Measurements from ENCODE around the gene DMRT1. TPM values are rescaled to one million over a fixed set of nuclear protein-coding genes. Genes with fewer than 3 reads are reported as not detected.

Gene DMRT1
- total RNA-seq, 1 experiment from 2014 or later = not detected

DNA sequence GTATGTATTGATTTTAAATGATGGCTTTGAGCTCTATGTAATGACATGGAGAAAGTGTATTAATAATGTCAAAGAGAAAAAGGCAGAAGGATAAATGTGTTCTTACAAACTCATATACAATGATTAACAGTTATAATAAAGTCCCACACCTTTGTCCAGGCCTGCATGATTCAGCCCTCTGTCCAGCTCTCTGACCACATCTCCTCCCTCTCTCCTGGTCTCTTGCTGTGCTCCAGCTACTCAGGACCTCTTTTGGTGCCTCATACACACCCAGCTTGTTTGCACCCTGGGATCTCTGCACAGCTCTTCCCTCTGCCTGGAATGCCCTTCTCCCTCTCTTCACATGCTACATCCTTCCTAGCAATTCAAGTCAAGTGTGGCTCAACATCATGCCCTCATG lies 37.5 kb upstream of the DMRT1 start:
- Histone ChIP-seq H3K9me3 (ENCODE audit: control insufficient read depth, insufficient read depth, low read depth, low read length) (no peaks in the 10 kb centered on the region), H3K27ac (ENCODE audit: low read length) (no peak overlapping the region), H3K4me1 (ENCODE audit: control insufficient read depth, insufficient read depth, low read length) (no peaks in the 10 kb centered on the region), H3K4me3 (ENCODE audit: low read depth in 2 of 2, low read length in 2 of 2) (no peak overlapping the region), H3K27me3 (ENCODE audit: control insufficient read depth, insufficient read depth, low read length) (no peaks in the 10 kb centered on the region), H3K36me3 (ENCODE audit: control insufficient read depth, insufficient read depth, low read length) (no peaks in the 10 kb centered on the region)
- TF ChIP-seq TCF7L2 (IDR thresholded peaks at IDR 0.05; ENCODE audit: low read depth, low read length) (no peak), CTCF (IDR thresholded peaks at IDR 0.05) (no peak), POLR2AphosphoS5 (IDR thresholded peaks at IDR 0.05; ENCODE audit: low read depth, low read length) (no peak), SIN3A (IDR thresholded peaks at IDR 0.05; ENCODE audit: borderline replicate concordance, insufficient read depth, low read depth, low read length) (no peak)
- TF ChIP-seq, protein P1, sequence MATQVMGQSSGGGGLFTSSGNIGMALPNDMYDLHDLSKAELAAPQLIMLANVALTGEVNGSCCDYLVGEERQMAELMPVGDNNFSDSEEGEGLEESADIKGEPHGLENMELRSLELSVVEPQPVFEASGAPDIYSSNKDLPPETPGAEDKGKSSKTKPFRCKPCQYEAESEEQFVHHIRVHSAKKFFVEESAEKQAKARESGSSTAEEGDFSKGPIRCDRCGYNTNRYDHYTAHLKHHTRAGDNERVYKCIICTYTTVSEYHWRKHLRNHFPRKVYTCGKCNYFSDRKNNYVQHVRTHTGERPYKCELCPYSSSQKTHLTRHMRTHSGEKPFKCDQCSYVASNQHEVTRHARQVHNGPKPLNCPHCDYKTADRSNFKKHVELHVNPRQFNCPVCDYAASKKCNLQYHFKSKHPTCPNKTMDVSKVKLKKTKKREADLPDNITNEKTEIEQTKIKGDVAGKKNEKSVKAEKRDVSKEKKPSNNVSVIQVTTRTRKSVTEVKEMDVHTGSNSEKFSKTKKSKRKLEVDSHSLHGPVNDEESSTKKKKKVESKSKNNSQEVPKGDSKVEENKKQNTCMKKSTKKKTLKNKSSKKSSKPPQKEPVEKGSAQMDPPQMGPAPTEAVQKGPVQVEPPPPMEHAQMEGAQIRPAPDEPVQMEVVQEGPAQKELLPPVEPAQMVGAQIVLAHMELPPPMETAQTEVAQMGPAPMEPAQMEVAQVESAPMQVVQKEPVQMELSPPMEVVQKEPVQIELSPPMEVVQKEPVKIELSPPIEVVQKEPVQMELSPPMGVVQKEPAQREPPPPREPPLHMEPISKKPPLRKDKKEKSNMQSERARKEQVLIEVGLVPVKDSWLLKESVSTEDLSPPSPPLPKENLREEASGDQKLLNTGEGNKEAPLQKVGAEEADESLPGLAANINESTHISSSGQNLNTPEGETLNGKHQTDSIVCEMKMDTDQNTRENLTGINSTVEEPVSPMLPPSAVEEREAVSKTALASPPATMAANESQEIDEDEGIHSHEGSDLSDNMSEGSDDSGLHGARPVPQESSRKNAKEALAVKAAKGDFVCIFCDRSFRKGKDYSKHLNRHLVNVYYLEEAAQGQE (IDR thresholded peaks at IDR 0.05; ENCODE audit: insufficient read depth in 1 of 2, low read depth in 2 of 2, low read length in 1 of 2) = no peak
- ChIA-PET CTCF (interaction anchor here (0.6 kb wide), 1 partner anchor 28 kb away, joined by 3 read pairs; no protein-coding TSS in a partner anchor), POLR2A (no interaction called here)
- BruUV-seq (replicated peaks) = no TSS peak
- ATAC-seq (no peak), DNase-seq (ENCODE audit: low read depth, low spot score) (no peak)
- in situ Hi-C loops (cut with HindIII; ENCODE audit: low pct_unique_long_range_greater_than_20kb, low sequenced_read_pairs) (no loop called here), intact Hi-C loops (cut with micrococcal nuclease; ENCODE audit: unreplicated experiment) (no loop called here)

GRCh38 chr9:805151-805550 lies 36.3 kb upstream of the DMRT1 start:
- CTCF ChIA-PET = no interaction called here
- no peak for TF ChIP-seq CTCF (IDR thresholded peaks at IDR 0.05)
- no peak for TF ChIP-seq SIN3A (IDR thresholded peaks at IDR 0.05; ENCODE audit: borderline replicate concordance, insufficient read depth, low read depth, low read length)
- TF ChIP-seq, protein P1 (IDR thresholded peaks at IDR 0.05; ENCODE audit: insufficient read depth in 1 of 2, low read depth in 2 of 2, low read length in 1 of 2) = no peak
- no peak for TF ChIP-seq TCF7L2 (IDR thresholded peaks at IDR 0.05; ENCODE audit: low read depth, low read length)
- no peak for TF ChIP-seq POLR2AphosphoS5 (IDR thresholded peaks at IDR 0.05; ENCODE audit: low read depth, low read length)
- in situ Hi-C loops (cut with HindIII; ENCODE audit: low pct_unique_long_range_greater_than_20kb, low sequenced_read_pairs) (no loop called here), intact Hi-C loops (cut with micrococcal nuclease; ENCODE audit: unreplicated experiment) (no loop called here)
- ATAC-seq (no peak), DNase-seq (ENCODE audit: low read depth, low spot score) (no peak)
- no peaks in the 10 kb centered on the region for H3K9me3 ChIP-seq (ENCODE audit: control insufficient read depth, insufficient read depth, low read depth, low read length)
- no peaks in the 10 kb centered on the region for H3K36me3 ChIP-seq (ENCODE audit: control insufficient read depth, insufficient read depth, low read length)
- POLR2A ChIA-PET = no interaction called here
- H3K4me1 ChIP-seq (ENCODE audit: control insufficient read depth, insufficient read depth, low read length) = no peaks in the 10 kb centered on the region
- H3K27ac ChIP-seq (ENCODE audit: low read length) = no peak overlapping the region
- BruUV-seq (replicated peaks) = no TSS peak
- no peaks in the 10 kb centered on the region for H3K27me3 ChIP-seq (ENCODE audit: control insufficient read depth, insufficient read depth, low read length)
- H3K4me3 ChIP-seq (ENCODE audit: low read depth in 2 of 2, low read length in 2 of 2) = no peak overlapping the region

Measured in Panc1 (cell line).